Left lobe of liver (tissue), 2 donors: ENCODE measurements around the gene ZNF410. TPM values are rescaled to one million over a fixed set of nuclear protein-coding genes. Genes with fewer than 3 reads are reported as not detected.
"Not testable (repeated sequence)": the region's sequence is repeated elsewhere in the genome, so short reads cannot be mapped to it uniquely, and the experiment has no call there.

Experiments used
- ATAC-seq: fragments of 200-7000 bp; cut with Tn5 transposase; one replicate; pipeline ENCODE4 v1.9.1; 2020; ENCODE audit warnings: mild to moderate bottlenecking, moderate library complexity
- DNase-seq: peaks from one replicate; pipeline ENCODE4 v3.0.0-alpha.2; 2020; ENCODE audit warnings: low spot score
- total RNA-seq: library from RNA; stranded (reverse); gene quantifications from one replicate; pipeline ENCODE4 v1.2.1, GENCODE V29; 2021
- donor health status: DM: no; HTN: no; CAD: no; lungs with moderate emphysema.
- donor health status: DM: no; HTN: yes; CAD: no.

The ZNF410 gene
- total RNA-seq, 1 donor from 2014 or later: 17.1 TPM

GRCh38 chr14:73884438-73885190 is 2.0 kb upstream of the ZNF410 start:
- ATAC-seq: no peak
- no peak for DNase-seq

- no peak for ATAC-seq
Observed at GRCh38 chr14:73887318-73887616, 608 bp downstream of the ZNF410 start.

GRCh38 chr14:73887694-73888459 is 1.2 kb downstream of the ZNF410 start:
- DNase-seq: no peak
- no peak for ATAC-seq

More at GRCh38 chr14:73887318-73887616, 608 bp downstream of the ZNF410 start:
- no peak for DNase-seq

GRCh38 chr14:73888460-73888725 is 1.7 kb downstream of the ZNF410 start:
- DNase-seq (no peak), ATAC-seq (no peak)

GRCh38 chr14:73888971-73889370 is 2.3 kb downstream of the ZNF410 start:
- DNase-seq (no peak), ATAC-seq (no peak)

GRCh38 chr14:73889376-73889775 is 2.7 kb downstream of the ZNF410 start:
- no peak for DNase-seq
- no peak for ATAC-seq

- DNase-seq, ATAC-seq: not testable (repeated sequence)
Observed at GRCh38 chr14:73894180-73894687, 7.6 kb downstream of the ZNF410 start.

GRCh38 chr14:73895939-73896338 is 9.3 kb downstream of the ZNF410 start:
- DNase-seq (no peak), ATAC-seq (no peak)

GRCh38 chr14:73896521-73896920 is 9.9 kb downstream of the ZNF410 start:
- no peak for ATAC-seq

GRCh38 chr14:73903028-73903427 is 16.4 kb downstream of the ZNF410 start:
- no peak for ATAC-seq
- no peak for DNase-seq

More at GRCh38 chr14:73896521-73896920, 9.9 kb downstream of the ZNF410 start:
- DNase-seq: no peak

GRCh38 chr14:73909681-73910080 is 23.0 kb downstream of the ZNF410 start:
- DNase-seq (no peak), ATAC-seq (no peak)

- DNase-seq (no peak), ATAC-seq (no peak)
Observed at GRCh38 chr14:73913256-73913655, 26.6 kb downstream of the ZNF410 start.

GRCh38 chr14:73916324-73916723 is 29.7 kb downstream of the ZNF410 start:
- DNase-seq (no peak), ATAC-seq (no peak)

- not testable (repeated sequence) for ATAC-seq
Observed at GRCh38 chr14:73919457-73919856, 32.8 kb downstream of the ZNF410 start.

GRCh38 chr14:73924337-73924736 is 37.7 kb downstream of the ZNF410 start:
- no peak for ATAC-seq
- DNase-seq: no peak

More at GRCh38 chr14:73919457-73919856, 32.8 kb downstream of the ZNF410 start:
- not testable (repeated sequence) for DNase-seq

- no peak for DNase-seq
- peak; percentile 67 for ATAC-seq
Observed at GRCh38 chr14:73935666-73936065, 49.0 kb downstream of the ZNF410 start.

- ATAC-seq (no peak), DNase-seq (no peak)
Observed at GRCh38 chr14:73936548-73936947, 49.9 kb downstream of the ZNF410 start.

GRCh38 chr14:73937012-73937411 is 50.4 kb downstream of the ZNF410 start:
- DNase-seq: no peak
- ATAC-seq: no peak

- no peak for ATAC-seq
- DNase-seq: no peak
Observed at GRCh38 chr14:73942180-73942579, 55.5 kb downstream of the ZNF410 start.

- no peak for DNase-seq
Observed at GRCh38 chr14:73943083-73943482, 56.4 kb downstream of the ZNF410 start.

GRCh38 chr14:73944432-73945158 is 57.9 kb downstream of the ZNF410 start:
- DNase-seq (no peak), ATAC-seq (no peak)

More at GRCh38 chr14:73943083-73943482, 56.4 kb downstream of the ZNF410 start:
- ATAC-seq: peak; percentile 84
